H9 (cell line): ENCODE results near the gene GDF15. TPM values are rescaled to one million over a fixed set of nuclear protein-coding genes. Genes with fewer than 3 reads are reported as not detected.

Experiments
- DNase-seq: peaks from one replicate; pipeline ENCODE4 v3.0.0-alpha.2; 2017
- H2AFZ ChIP-seq: one replicate; pipeline ENCODE4 v1.6.1; 2013; ENCODE audit warnings: mild to moderate bottlenecking, low read length, control low read depth, moderate library complexity
- H2AK5ac ChIP-seq: 2 replicates; pipeline ENCODE4 v1.6.1; 2013; ENCODE audit warnings: low read length, control low read depth, mixed read lengths; ENCODE audit not compliant: insufficient read length
- H2BK120ac ChIP-seq: one replicate; pipeline ENCODE4 v1.6.1; 2013; ENCODE audit warnings: low read depth, mild to moderate bottlenecking, low read length, control low read depth, inconsistent platforms; ENCODE audit not compliant: poor library complexity, severe bottlenecking
- H2BK12ac ChIP-seq: 2 replicates; pipeline ENCODE4 v1.6.1; 2013; ENCODE audit warnings: low read length, control low read depth, mixed read lengths, low read depth; ENCODE audit not compliant: insufficient read length
- H2BK15ac ChIP-seq: 2 replicates; pipeline ENCODE4 v1.6.1; 2013; ENCODE audit warnings: low read depth, low read length, control low read depth
- H2BK20ac ChIP-seq: one replicate; pipeline ENCODE4 v1.6.1; 2013; ENCODE audit warnings: low read depth, mild to moderate bottlenecking, low read length, control low read depth, inconsistent platforms; ENCODE audit not compliant: poor library complexity, severe bottlenecking
- H2BK5ac ChIP-seq: 2 replicates; pipeline ENCODE4 v1.6.1; 2013; ENCODE audit warnings: low read length, control low read depth, mixed read lengths; ENCODE audit not compliant: insufficient read length
- H3K14ac ChIP-seq: 2 replicates; pipeline ENCODE4 v1.6.1; 2013; ENCODE audit warnings: low read length, control low read depth; ENCODE audit not compliant: insufficient read depth
- H3K18ac ChIP-seq: 2 replicates; pipeline ENCODE4 v1.6.1; 2013; ENCODE audit warnings: low read depth, mild to moderate bottlenecking, mixed read lengths, low read length, control low read depth; ENCODE audit not compliant: insufficient read length
- H3K23ac ChIP-seq: 2 replicates; pipeline ENCODE4 v1.6.1; 2013; ENCODE audit warnings: low read length, control low read depth, mixed read lengths, low read depth; ENCODE audit not compliant: insufficient read length
- H3K23me2 ChIP-seq: 2 replicates; pipeline ENCODE4 v1.6.1; 2013; ENCODE audit warnings: low read depth, mild to moderate bottlenecking, mixed read lengths, low read length, control low read depth; ENCODE audit not compliant: insufficient read length, poor library complexity, severe bottlenecking
- H3K27ac ChIP-seq: 2 replicates; pipeline ENCODE4 v1.5.1; 2013; ENCODE audit warnings: low read length, control low read depth, mixed read lengths, low read depth; ENCODE audit not compliant: insufficient read length
- H3K27me3 ChIP-seq: 2 replicates; pipeline ENCODE4 v1.6.1; 2013; ENCODE audit warnings: low read length, control low read depth, inconsistent platforms; ENCODE audit not compliant: insufficient read depth
- H3K4ac ChIP-seq: 2 replicates; pipeline ENCODE4 v1.6.1; 2013; ENCODE audit warnings: low read depth, mild to moderate bottlenecking, control low read depth, inconsistent platforms, low read length, moderate library complexity
- H3K4me1 ChIP-seq: 2 replicates; pipeline ENCODE4 v1.6.1; 2013; ENCODE audit warnings: low read length, control low read depth, inconsistent platforms; ENCODE audit not compliant: insufficient read depth
- H3K4me2 ChIP-seq: 2 replicates; pipeline ENCODE4 v1.6.1; 2013; ENCODE audit warnings: low read length, control low read depth, mixed read lengths; ENCODE audit not compliant: insufficient read length, insufficient read depth
- H3K56ac ChIP-seq: 2 replicates; pipeline ENCODE4 v1.6.1; 2013; ENCODE audit warnings: low read depth, mild to moderate bottlenecking, mixed read lengths, low read length, control low read depth; ENCODE audit not compliant: insufficient read length
- H3K79me1 ChIP-seq: 2 replicates; pipeline ENCODE4 v1.6.1; 2013; ENCODE audit warnings: low read depth, mild to moderate bottlenecking, moderate library complexity, low read length, control low read depth, inconsistent platforms; ENCODE audit not compliant: insufficient read depth, poor library complexity, severe bottlenecking
- H3K79me2 ChIP-seq: 2 replicates; pipeline ENCODE4 v1.6.1; 2013; ENCODE audit warnings: low read length, control low read depth, inconsistent platforms; ENCODE audit not compliant: insufficient read depth
- H3K9ac ChIP-seq: 2 replicates; pipeline ENCODE4 v1.6.1; 2013; ENCODE audit warnings: low read length, control low read depth, mixed read lengths; ENCODE audit not compliant: insufficient read length; ENCODE audit errors: extremely low read depth
- H3K9me3 ChIP-seq: one replicate; pipeline ENCODE4 v1.6.1; 2013; ENCODE audit warnings: low read depth, low read length, inconsistent platforms; ENCODE audit not compliant: control insufficient read depth
- H3T11ph ChIP-seq: one replicate; pipeline ENCODE4 v1.6.1; 2013; ENCODE audit warnings: mild to moderate bottlenecking, low read length, control low read depth, inconsistent platforms
- H4K20me1 ChIP-seq: one replicate; pipeline ENCODE4 v1.6.1; 2013; ENCODE audit not compliant: control insufficient read depth, insufficient read length, insufficient read depth
- H4K5ac ChIP-seq: 2 replicates; pipeline ENCODE4 v1.6.1; 2013; ENCODE audit warnings: low read depth, mild to moderate bottlenecking, mixed read lengths, low read length, control low read depth; ENCODE audit not compliant: insufficient read length
- H4K8ac ChIP-seq: replicated peaks from 2 replicates; pipeline ENCODE4 v1.6.1; 2013; ENCODE audit warnings: low read length, control low read depth, mixed read lengths, low read depth; ENCODE audit not compliant: insufficient read length
- H4K91ac ChIP-seq: 2 replicates; pipeline ENCODE4 v1.6.1; 2013; ENCODE audit warnings: low read depth, mild to moderate bottlenecking, moderate library complexity, mixed read lengths, low read length, control low read depth; ENCODE audit not compliant: insufficient read length
- H3K27ac Mint-ChIP-seq, 3 experiments: 2 replicates in 2 of 3; 3 replicates in 1 of 3; pipeline ENCODE4 v1.8.0; 2020 to 2021; ENCODE audit warnings: mixed read lengths in 3 of 3, mild to moderate bottlenecking in 1 of 3, moderate library complexity in 1 of 3
- H3K27me3 Mint-ChIP-seq: 2 replicates; pipeline ENCODE4 v1.8.0; 2021; ENCODE audit warnings: low read depth, mild to moderate bottlenecking, moderate library complexity, mixed read lengths
- H3K36me3 Mint-ChIP-seq, 3 experiments: 2 replicates in 2 of 3; 3 replicates in 1 of 3; pipeline ENCODE4 v1.8.0; 2020 to 2021; ENCODE audit warnings: low read depth in 3 of 3, mixed read lengths in 3 of 3; ENCODE audit not compliant: insufficient read depth in 1 of 3
- H3K4me1 Mint-ChIP-seq, 2 experiments: 2 replicates each; pipeline ENCODE4 v1.8.0; 2020; ENCODE audit warnings: mixed read lengths in 2 of 2
- H3K4me3 Mint-ChIP-seq, 2 experiments: 2 replicates in 1 of 2; 3 replicates in 1 of 2; pipeline ENCODE4 v1.8.0; 2020 to 2021; ENCODE audit warnings: mild to moderate bottlenecking in 2 of 2, mixed read lengths in 2 of 2, moderate library complexity in 1 of 2
- H3K9me3 Mint-ChIP-seq, 2 experiments: 2 replicates in 1 of 2; 3 replicates in 1 of 2; pipeline ENCODE4 v1.8.0; 2020; ENCODE audit warnings: mild to moderate bottlenecking in 2 of 2, mixed read lengths in 2 of 2, moderate library complexity in 1 of 2
- CTCF ChIP-seq: fragments of 200-600 bp; sonication (generic); conservative IDR thresholded peaks from 3 replicates; pipeline ENCODE4 v1.8.0; 2021; ENCODE audit warnings: antibody characterized with exemption, mild to moderate bottlenecking
- WGBS: extraction: QIAGEN DNeasy Blood & Tissue Kit; methylation state at CpG from one replicate; pipeline ENCODE4 v1.1.7; 2013; ENCODE audit warnings: missing lambda C conversion rate, low lambda C conversion rate, mixed read lengths; ENCODE audit not compliant: insufficient read length; ENCODE audit errors: extremely low coverage; 5-methylcytosine and 5-hydroxymethylcytosine counted together
- total RNA-seq: library from RNA; stranded (reverse); gene quantifications from 2 replicates; pipeline ENCODE4 v1.2.1, GENCODE V29; 2021

Gene GDF15
- total RNA-seq, 1 experiment from 2014 or later = 5.7 TPM

- Histone ChIP-seq H2AK5ac (no peak overlapping the region), H3K4me2 (no peak overlapping the region), H3K9me3 (no peaks in the 10 kb centered on the region), H3K27ac (no peak overlapping the region), H3K23ac (no peak overlapping the region), H4K20me1 (no peaks in the 10 kb centered on the region), H3K14ac (no peak overlapping the region), H3K9ac (no peak overlapping the region), H2BK15ac (no peak overlapping the region), H2BK12ac (no peak overlapping the region), H3T11ph (no peak overlapping the region), H4K91ac (no peak overlapping the region), H2AFZ (no peak overlapping the region), H3K23me2 (no peaks in the 10 kb centered on the region), H2BK5ac (no peak overlapping the region), H2BK120ac (no peak overlapping the region), H3K18ac (no peak overlapping the region), H4K8ac (no peak overlapping the region), H2BK20ac (no peak overlapping the region), H3K79me2 (no peaks in the 10 kb centered on the region), H3K27me3 (no peaks in the 10 kb centered on the region), H3K79me1 (no peaks in the 10 kb centered on the region), H3K4ac (no peak overlapping the region), H4K5ac (no peak overlapping the region), H3K4me1 (no peaks in the 10 kb centered on the region), H3K56ac (no peak overlapping the region)
- peak; percentile 100 for TF ChIP-seq CTCF
- peaks cover 19 to 20% of the 10 kb centered on the region in 2 experiments for H3K4me1 Mint-ChIP-seq
- H3K4me3 Mint-ChIP-seq = peak overlapping the region; percentile 50 to 68; a peak in 4 of 5 replicates
- H3K36me3 Mint-ChIP-seq = peaks cover 0 to 5% (median 5%) of the 10 kb centered on the region in 3 experiments; a peak in 1 of 7 replicates
- DNase-seq = peak; percentile 88
- no peak overlapping the region for H3K27ac Mint-ChIP-seq
- H3K27me3 Mint-ChIP-seq = peaks cover 39% of the 10 kb centered on the region
- no CpG with 5 or more reads among the region's 86 CpGs for WGBS
- H3K9me3 Mint-ChIP-seq = no peaks in the 10 kb centered on the region
Measured at GRCh38 chr19:18388100-18388959, 2.4 kb downstream of the GDF15 start.
